ENCODE results near the gene PURA.

PURA gene

GRCh38 chr5:140083120-140083519, 30.8 kb upstream of the PURA start:
- H3K27me3 ChIP-seq (ENCODE audit: control insufficient read depth, low read length), result peaks cover 39% of the 10 kb centered on the region
- no peaks in the 10 kb centered on the region for H3K79me2 ChIP-seq (ENCODE audit: control insufficient read depth, low read length)

DNA sequence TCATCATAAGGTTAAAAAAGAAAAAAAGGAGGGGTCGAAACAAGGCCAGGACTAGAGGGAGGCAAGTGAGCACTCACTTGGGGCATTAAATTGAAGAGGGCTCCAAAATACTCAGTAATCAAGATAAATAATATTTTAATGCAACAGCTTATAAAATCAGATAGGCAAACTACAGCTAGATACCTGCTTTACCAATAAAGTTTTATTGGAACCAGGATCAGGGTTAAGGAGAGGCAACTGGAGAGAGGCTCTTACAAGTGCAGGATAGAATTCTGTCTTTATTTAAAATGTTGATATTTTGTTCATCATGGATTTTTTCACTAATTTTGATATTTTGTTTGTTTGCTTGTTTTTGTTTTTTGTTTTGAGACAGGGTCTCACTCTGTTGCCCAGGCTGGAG, 30.3 kb upstream of the PURA start:
- TF ChIP-seq, protein P1, sequence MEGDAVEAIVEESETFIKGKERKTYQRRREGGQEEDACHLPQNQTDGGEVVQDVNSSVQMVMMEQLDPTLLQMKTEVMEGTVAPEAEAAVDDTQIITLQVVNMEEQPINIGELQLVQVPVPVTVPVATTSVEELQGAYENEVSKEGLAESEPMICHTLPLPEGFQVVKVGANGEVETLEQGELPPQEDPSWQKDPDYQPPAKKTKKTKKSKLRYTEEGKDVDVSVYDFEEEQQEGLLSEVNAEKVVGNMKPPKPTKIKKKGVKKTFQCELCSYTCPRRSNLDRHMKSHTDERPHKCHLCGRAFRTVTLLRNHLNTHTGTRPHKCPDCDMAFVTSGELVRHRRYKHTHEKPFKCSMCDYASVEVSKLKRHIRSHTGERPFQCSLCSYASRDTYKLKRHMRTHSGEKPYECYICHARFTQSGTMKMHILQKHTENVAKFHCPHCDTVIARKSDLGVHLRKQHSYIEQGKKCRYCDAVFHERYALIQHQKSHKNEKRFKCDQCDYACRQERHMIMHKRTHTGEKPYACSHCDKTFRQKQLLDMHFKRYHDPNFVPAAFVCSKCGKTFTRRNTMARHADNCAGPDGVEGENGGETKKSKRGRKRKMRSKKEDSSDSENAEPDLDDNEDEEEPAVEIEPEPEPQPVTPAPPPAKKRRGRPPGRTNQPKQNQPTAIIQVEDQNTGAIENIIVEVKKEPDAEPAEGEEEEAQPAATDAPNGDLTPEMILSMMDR (IDR thresholded peaks at IDR 0.05; ENCODE audit: low read depth, low read length, poor library complexity, severe bottlenecking), result no peak
- TF ChIP-seq EZH2phosphoT487 (IDR thresholded peaks at IDR 0.05; ENCODE audit: borderline replicate concordance, low read length), result no peak
- Histone ChIP-seq H3K9me2 (replicated peaks; ENCODE audit: control insufficient read depth, low read length) (no peaks in the 10 kb centered on the region), H3K4me2 (ENCODE audit: low read length) (no peak overlapping the region), H3K36me3 (ENCODE audit: control insufficient read depth, low read length) (no peaks in the 10 kb centered on the region), H3K9me3 (ENCODE audit: control insufficient read depth, insufficient read depth, low read length) (no peaks in the 10 kb centered on the region; the same call in 1 of the 2 replicates), H3F3A (ENCODE audit: control insufficient read depth, insufficient read depth) (no peaks in the 10 kb centered on the region), H3K79me2 (ENCODE audit: control insufficient read depth, low read length) (no peaks in the 10 kb centered on the region), H3K4me1 (ENCODE audit: control insufficient read depth, low read length) (no peaks in the 10 kb centered on the region), H3K27me3 (ENCODE audit: control insufficient read depth, low read length) (peaks cover 39% of the 10 kb centered on the region), H3K4me3 (ENCODE audit: low read length) (no peak overlapping the region), H3K27ac (ENCODE audit: low read depth, low read length) (no peak overlapping the region), H4K20me1 (ENCODE audit: control insufficient read depth, insufficient read depth, low read depth, low read length) (no peaks in the 10 kb centered on the region)

More at GRCh38 chr5:140083120-140083519, 30.8 kb upstream of the PURA start:
- no peaks in the 10 kb centered on the region; the same call in 1 of the 2 replicates for H3K9me3 ChIP-seq (ENCODE audit: control insufficient read depth, insufficient read depth, low read length)
- no peaks in the 10 kb centered on the region for H4K20me1 ChIP-seq (ENCODE audit: control insufficient read depth, insufficient read depth, low read depth, low read length)
- H3K4me2 ChIP-seq (ENCODE audit: low read length), result no peak overlapping the region
- no peaks in the 10 kb centered on the region for H3K4me1 ChIP-seq (ENCODE audit: control insufficient read depth, low read length)
- TF ChIP-seq, protein P1 (IDR thresholded peaks at IDR 0.05; ENCODE audit: low read depth, low read length, poor library complexity, severe bottlenecking), result no peak
- no peak for TF ChIP-seq EZH2phosphoT487 (IDR thresholded peaks at IDR 0.05; ENCODE audit: borderline replicate concordance, low read length)
- no peak overlapping the region for H3K4me3 ChIP-seq (ENCODE audit: low read length)
- H3K36me3 ChIP-seq (ENCODE audit: control insufficient read depth, low read length), result no peaks in the 10 kb centered on the region
- H3F3A ChIP-seq (ENCODE audit: control insufficient read depth, insufficient read depth), result no peaks in the 10 kb centered on the region
- no peaks in the 10 kb centered on the region for H3K9me2 ChIP-seq (replicated peaks; ENCODE audit: control insufficient read depth, low read length)
- H3K27ac ChIP-seq (ENCODE audit: low read depth, low read length), result no peak overlapping the region

DNA sequence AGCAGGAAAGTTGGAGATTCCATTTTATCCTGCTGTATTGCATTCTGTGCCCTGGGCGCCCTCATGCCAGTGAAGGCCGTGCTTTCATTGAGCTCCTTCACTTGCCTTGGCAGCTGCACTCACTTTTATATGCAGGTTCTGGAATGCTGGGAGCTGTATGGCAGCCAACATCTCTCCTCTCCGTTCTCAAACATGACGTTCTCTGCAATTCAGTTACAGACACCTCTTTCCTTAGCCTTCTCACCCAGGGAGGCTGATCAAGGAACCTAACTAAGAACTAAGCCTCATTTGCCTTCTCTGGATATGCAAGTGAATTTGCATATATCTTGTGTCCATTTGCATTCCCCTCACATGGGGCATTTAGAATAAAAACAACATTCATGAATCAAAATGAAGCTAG, 29.4 kb upstream of the PURA start:
- Histone ChIP-seq H3F3A (ENCODE audit: control insufficient read depth, insufficient read depth) (no peaks in the 10 kb centered on the region), H3K36me3 (ENCODE audit: control insufficient read depth, low read length) (no peaks in the 10 kb centered on the region), H3K4me1 (ENCODE audit: control insufficient read depth, low read length) (no peaks in the 10 kb centered on the region), H3K27ac (ENCODE audit: low read depth, low read length) (no peak overlapping the region), H4K20me1 (ENCODE audit: control insufficient read depth, insufficient read depth, low read depth, low read length) (no peaks in the 10 kb centered on the region), H3K27me3 (ENCODE audit: control insufficient read depth, low read length) (peaks cover 36% of the 10 kb centered on the region), H3K4me2 (ENCODE audit: low read length) (no peak overlapping the region), H3K79me2 (ENCODE audit: control insufficient read depth, low read length) (no peaks in the 10 kb centered on the region), H3K9me3 (ENCODE audit: control insufficient read depth, insufficient read depth, low read length) (peaks cover 3% of the 10 kb centered on the region), H3K4me3 (ENCODE audit: low read length) (no peak overlapping the region), H3K9me2 (replicated peaks; ENCODE audit: control insufficient read depth, low read length) (no peaks in the 10 kb centered on the region)
- no peak for TF ChIP-seq EZH2phosphoT487 (IDR thresholded peaks at IDR 0.05; ENCODE audit: borderline replicate concordance, low read length)
- TF ChIP-seq, protein P1 (IDR thresholded peaks at IDR 0.05; ENCODE audit: low read depth, low read length, poor library complexity, severe bottlenecking), result no peak

All from DOHH2 (cell line).